CD8-positive, alpha-beta memory T cell (primary cell): ENCODE measurements around the gene ACD. TPM values are rescaled to one million over a fixed set of nuclear protein-coding genes. Genes with fewer than 3 reads are reported as not detected.

Experiments used
- CTCF ChIA-PET: fragments of 350-600 bp; sonication (Branson Sonifier 250); formaldehyde crosslinking; loops from one replicate; lab custom pipeline; 2021; ENCODE audit warnings: antibody characterized with exemption; lab: Charles Lee
- POLR2A ChIA-PET: fragments of 350-600 bp; sonication (Branson Sonifier 250); formaldehyde crosslinking; loops from one replicate; lab custom pipeline; 2021; ENCODE audit warnings: antibody characterized with exemption; lab: Charles Lee
- DNase-seq, 5 donors: peaks; one replicate each; pipeline versions ENCODE4 v3.0.0 to v3.0.0-alpha.2; 2020 to 2022; ENCODE audit warnings: mixed read lengths in 1 of 5
- H3K27ac ChIP-seq: one replicate; pipeline ENCODE4 v1.7.0; 2013; ENCODE audit warnings: low read depth, mild to moderate bottlenecking, low read length, moderate library complexity
- H3K27me3 ChIP-seq: 2 replicates; pipeline ENCODE4 v1.7.0; 2013; ENCODE audit warnings: low read length, mild to moderate bottlenecking; ENCODE audit not compliant: insufficient read depth, poor library complexity, severe bottlenecking
- H3K36me3 ChIP-seq: 2 replicates; pipeline ENCODE4 v1.7.0; 2013; ENCODE audit warnings: mild to moderate bottlenecking, low read length, moderate library complexity; ENCODE audit not compliant: insufficient read depth
- H3K4me1 ChIP-seq: 2 replicates; pipeline ENCODE4 v1.7.0; 2013; ENCODE audit warnings: mild to moderate bottlenecking, low read length, moderate library complexity; ENCODE audit not compliant: insufficient read depth
- H3K4me3 ChIP-seq: 2 replicates; pipeline ENCODE4 v1.7.0; 2013; ENCODE audit warnings: mild to moderate bottlenecking, low read length
- H3K9me3 ChIP-seq: 2 replicates; pipeline ENCODE4 v1.7.0; 2013; ENCODE audit warnings: mild to moderate bottlenecking, low read length
- H3K27ac Mint-ChIP-seq, 8 donors: one replicate each; pipeline ENCODE4 v1.8.0; 2020 to 2021; ENCODE audit warnings: mixed read lengths in 8 of 8, mild to moderate bottlenecking in 6 of 8, inconsistent platforms in 3 of 8, moderate library complexity in 3 of 8
- H3K27me3 Mint-ChIP-seq, 2 donors: one replicate each; pipeline ENCODE4 v1.8.0; 2020 to 2021; ENCODE audit warnings: mixed read lengths in 2 of 2, mild to moderate bottlenecking in 1 of 2, moderate library complexity in 1 of 2
- H3K36me3 Mint-ChIP-seq, 3 donors: one replicate each; pipeline ENCODE4 v1.8.0; 2020 to 2021; ENCODE audit warnings: mixed read lengths in 3 of 3, inconsistent platforms in 1 of 3, mild to moderate bottlenecking in 1 of 3
- H3K4me1 Mint-ChIP-seq, 3 donors: one replicate each; pipeline ENCODE4 v1.8.0; 2020 to 2021; ENCODE audit warnings: mixed read lengths in 3 of 3, inconsistent platforms in 1 of 3, mild to moderate bottlenecking in 1 of 3
- H3K4me3 Mint-ChIP-seq, 7 donors: one replicate each; pipeline ENCODE4 v1.8.0; 2020 to 2021; ENCODE audit warnings: mixed read lengths in 7 of 7, mild to moderate bottlenecking in 6 of 7, moderate library complexity in 4 of 7, inconsistent platforms in 2 of 7
- H3K9me3 Mint-ChIP-seq, 5 donors: one replicate each; pipeline ENCODE4 v1.8.0; 2020 to 2022; ENCODE audit warnings: mixed read lengths in 5 of 5, mild to moderate bottlenecking in 3 of 5, moderate library complexity in 2 of 5, inconsistent platforms in 1 of 5
- polyA plus RNA-seq: library from polyadenylated mRNA; unstranded; fragments of 300-500 nt; fragmentation: Illumina TruSeq; gene quantifications from one replicate; pipeline ENCODE4 v1.2.3, GENCODE V29; 2021
- total RNA-seq, 2 experiments: library from RNA; stranded (reverse); gene quantifications; one replicate each; pipeline ENCODE4 v1.2.3, GENCODE V29; 2021

ACD gene
- total and polyA plus RNA-seq, 3 experiments from 2014 or later: 55.6 to 81.7 (median 79.1) TPM

DNA sequence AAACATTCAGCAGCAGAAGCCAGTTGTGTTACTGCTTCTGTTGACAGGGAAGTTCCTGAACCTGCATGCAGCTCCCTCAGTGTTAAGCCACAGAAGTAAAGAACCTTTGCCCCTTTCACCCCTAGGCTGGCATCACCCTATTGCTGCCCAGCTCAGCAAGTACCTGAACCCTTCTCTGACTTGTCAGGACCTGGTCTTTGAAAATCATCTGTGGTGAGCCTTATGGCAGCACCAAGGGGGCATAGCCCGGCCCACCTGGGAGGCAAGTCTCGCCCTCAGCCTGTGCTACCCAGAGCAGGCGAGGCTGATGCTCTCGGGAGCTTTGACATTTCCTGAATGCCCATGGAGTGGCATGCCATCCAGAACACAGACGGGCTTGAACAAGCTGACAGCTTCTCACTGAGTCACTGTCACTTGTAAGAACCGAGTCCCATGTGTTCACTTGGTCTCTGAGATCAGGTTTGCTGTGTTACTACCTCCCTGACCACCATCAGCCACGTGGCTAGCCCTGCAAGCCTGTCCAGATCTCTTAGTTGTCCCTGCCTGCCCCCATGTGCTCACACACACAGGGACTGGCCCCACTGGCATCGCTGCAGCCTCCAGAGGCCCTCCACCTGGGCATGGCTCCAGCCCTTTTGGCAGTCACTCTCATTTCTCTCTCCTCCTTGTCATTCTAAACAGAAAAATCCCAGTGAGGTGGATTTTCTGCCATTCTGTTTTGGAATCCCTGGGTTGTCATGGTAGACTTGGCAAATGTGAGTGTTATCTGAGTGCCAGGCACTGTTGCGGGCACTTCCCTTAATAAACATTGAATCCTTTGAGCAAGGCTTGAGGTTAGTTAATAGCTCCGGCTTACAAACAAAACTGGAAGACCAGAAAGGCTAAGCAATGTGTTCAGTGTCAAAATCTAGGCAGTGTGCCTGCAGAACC is 18.0 kb downstream of the ACD start:
- CTCF ChIA-PET: interaction anchor here (1.5 to 13.0 kb wide), 5 partner anchors 94 to 161 kb away, joined by 3 to 235 read pairs (median 22); partner anchors contain the start of gene ATP6V0D1
- Histone ChIP-seq H3K4me1 (peaks cover 22% of the 10 kb centered on the region), H3K27ac (no peak overlapping the region), H3K4me3 (no peak overlapping the region), H3K9me3 (no peaks in the 10 kb centered on the region), H3K36me3 (peaks cover 6% of the 10 kb centered on the region), H3K27me3 (no peaks in the 10 kb centered on the region)
- Mint-ChIP-seq H3K27me3 (no peaks in the 10 kb centered on the region), H3K36me3 (peaks cover 0 to 37% (median 4%) of the 10 kb centered on the region in 3 donors), H3K4me1 (peaks cover 4 to 24% (median 11%) of the 10 kb centered on the region in 3 donors), H3K27ac (peak overlapping the region in 2 of 8 donors; percentile 10 to 42), H3K4me3 (peak overlapping the region in 1 of 7 donors; percentile 36), H3K9me3 (no peaks in the 10 kb centered on the region)
- no peak for DNase-seq
- POLR2A ChIA-PET: no interaction called here

GRCh38 chr16:67637625-67638024 is 22.4 kb downstream of the ACD start:
- no peaks in the 10 kb centered on the region for H3K27me3 Mint-ChIP-seq
- ChIA-PET CTCF (interaction anchor here (1.3 to 13.0 kb wide), 3 partner anchors 11 to 116 kb away, joined by 3 to 235 read pairs (median 5); no protein-coding TSS in a partner anchor), POLR2A (no interaction called here)
- H3K4me1 ChIP-seq: no peaks in the 10 kb centered on the region
- no peak overlapping the region for H3K27ac Mint-ChIP-seq
- H3K4me3 ChIP-seq: no peak overlapping the region
- no peak overlapping the region for H3K4me3 Mint-ChIP-seq
- H3K36me3 Mint-ChIP-seq: peaks cover 0 to 59% (median 9%) of the 10 kb centered on the region in 3 donors
- H3K36me3 ChIP-seq: peaks cover 13% of the 10 kb centered on the region
- no peaks in the 10 kb centered on the region for H3K27me3 ChIP-seq
- no peak for DNase-seq
- no peaks in the 10 kb centered on the region for H3K4me1 Mint-ChIP-seq
- H3K9me3 Mint-ChIP-seq: no peaks in the 10 kb centered on the region
- no peak overlapping the region for H3K27ac ChIP-seq
- H3K9me3 ChIP-seq: no peaks in the 10 kb centered on the region

DNA sequence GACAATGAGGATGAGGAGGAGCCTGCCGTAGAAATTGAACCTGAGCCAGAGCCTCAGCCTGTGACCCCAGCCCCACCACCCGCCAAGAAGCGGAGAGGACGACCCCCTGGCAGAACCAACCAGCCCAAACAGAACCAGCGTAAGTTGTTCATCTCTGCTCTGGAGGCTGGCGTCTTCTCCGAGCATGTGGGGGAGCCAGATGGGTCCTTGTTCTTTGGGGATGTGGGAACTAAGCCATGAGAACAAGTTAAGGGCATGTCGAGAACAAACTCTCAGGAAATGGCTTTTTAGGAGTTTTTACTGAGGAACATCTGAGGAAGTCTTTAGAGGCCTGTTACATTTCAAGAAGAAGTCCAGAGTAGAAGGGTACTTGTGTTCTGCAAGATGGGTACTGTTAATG is 23.3 kb downstream of the ACD start:
- Mint-ChIP-seq H3K4me3 (no peak overlapping the region), H3K4me1 (peaks cover 0 to 4% (median 0%) of the 10 kb centered on the region in 3 donors), H3K27ac (peak overlapping the region in 1 of 8 donors; percentile 17), H3K36me3 (peaks cover 0 to 67% (median 13%) of the 10 kb centered on the region in 3 donors), H3K27me3 (no peaks in the 10 kb centered on the region), H3K9me3 (no peaks in the 10 kb centered on the region)
- H3K36me3 ChIP-seq: peaks cover 20% of the 10 kb centered on the region
- H3K4me1 ChIP-seq: no peaks in the 10 kb centered on the region
- ChIA-PET POLR2A (no interaction called here), CTCF (interaction anchor here (1.5 to 13.0 kb wide), 3 partner anchors 88 to 115 kb away, joined by 4 to 235 read pairs (median 5); no protein-coding TSS in a partner anchor)
- no peak for DNase-seq
- no peaks in the 10 kb centered on the region for H3K27me3 ChIP-seq
- no peak overlapping the region for H3K4me3 ChIP-seq
- H3K9me3 ChIP-seq: no peaks in the 10 kb centered on the region
- H3K27ac ChIP-seq: no peak overlapping the region

DNA sequence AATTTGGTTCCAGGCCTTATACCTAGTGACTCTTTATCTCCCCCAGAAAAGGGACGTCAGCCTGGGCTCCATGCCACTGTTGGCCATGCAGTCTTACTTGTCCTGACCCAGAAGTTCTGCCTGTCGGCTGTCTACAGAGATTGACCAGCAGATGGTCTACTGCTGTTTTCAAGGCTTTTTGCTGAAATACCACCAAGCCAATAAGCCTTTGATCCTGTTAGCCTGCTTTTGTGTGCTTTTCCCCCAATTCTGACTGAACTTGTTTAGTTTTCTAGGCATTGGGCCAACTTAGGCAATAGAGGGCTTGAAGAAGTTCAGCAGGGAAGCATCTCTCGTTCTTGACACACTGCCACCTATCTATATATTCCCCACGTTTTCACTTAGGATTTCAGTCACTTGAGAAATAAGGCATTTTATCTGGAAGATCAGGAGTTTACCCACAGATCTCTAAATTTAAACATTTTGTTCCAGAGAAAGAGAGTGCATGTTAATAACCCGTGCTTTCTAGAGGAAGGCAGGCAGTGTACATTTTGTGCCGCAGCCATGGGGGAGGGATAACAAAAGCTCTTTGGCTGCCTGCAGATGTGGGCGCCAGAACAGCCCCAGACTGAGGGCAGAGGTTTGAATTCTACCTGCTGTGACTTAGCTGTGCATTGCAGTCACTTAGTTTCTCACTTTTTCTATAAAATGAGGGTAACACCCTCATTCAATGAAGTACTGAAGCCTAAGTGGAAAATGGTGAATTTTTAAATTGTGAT is 27.5 kb downstream of the ACD start:
- Mint-ChIP-seq H3K4me3 (no peak overlapping the region), H3K27me3 (no peaks in the 10 kb centered on the region), H3K4me1 (peaks cover 0 to 4% (median 0%) of the 10 kb centered on the region in 3 donors), H3K36me3 (peaks cover 0 to 74% (median 17%) of the 10 kb centered on the region in 3 donors), H3K9me3 (no peaks in the 10 kb centered on the region), H3K27ac (peak overlapping the region in 3 of 8 donors; percentile 51 to 61 (median 54))
- Histone ChIP-seq H3K4me3 (no peak overlapping the region), H3K27ac (no peak overlapping the region), H3K27me3 (no peaks in the 10 kb centered on the region), H3K4me1 (no peaks in the 10 kb centered on the region), H3K36me3 (peaks cover 41% of the 10 kb centered on the region), H3K9me3 (no peaks in the 10 kb centered on the region)
- CTCF ChIA-PET: interaction anchor here (0.7 to 1.4 kb wide), 3 partner anchors 12 to 86 kb away, joined by 4 read pairs; partner anchors contain the start of gene CARMIL2
- no peak for DNase-seq
- POLR2A ChIA-PET: no interaction called here

GRCh38 chr16:67628216-67628615 is 31.8 kb downstream of the ACD start:
- no peak for DNase-seq
- ChIA-PET POLR2A (interaction anchor here (0.6 kb wide), 1 partner anchor 311 kb away, joined by 8 read pairs; no protein-coding TSS in a partner anchor), CTCF (interaction anchor here (1.1 to 1.7 kb wide), 6 partner anchors 12 to 188 kb away, joined by 3 to 8 read pairs (median 3); no protein-coding TSS in a partner anchor)
- no peaks in the 10 kb centered on the region for H3K9me3 ChIP-seq
- H3K4me3 ChIP-seq: no peak overlapping the region
- H3K4me1 ChIP-seq: no peaks in the 10 kb centered on the region
- Mint-ChIP-seq H3K27me3 (no peaks in the 10 kb centered on the region), H3K27ac (peak overlapping the region in 1 of 8 donors; percentile 44), H3K36me3 (peaks cover 0 to 72% (median 22%) of the 10 kb centered on the region in 3 donors), H3K9me3 (no peaks in the 10 kb centered on the region), H3K4me1 (peaks cover 0 to 4% (median 0%) of the 10 kb centered on the region in 3 donors), H3K4me3 (no peak overlapping the region)
- H3K27ac ChIP-seq: no peak overlapping the region
- H3K36me3 ChIP-seq: peaks cover 54% of the 10 kb centered on the region
- H3K27me3 ChIP-seq: no peaks in the 10 kb centered on the region

- Mint-ChIP-seq H3K27ac (peak overlapping the region in 1 of 8 donors; percentile 58), H3K4me3 (no peak overlapping the region), H3K36me3 (peaks cover 9 to 77% (median 19%) of the 10 kb centered on the region in 3 donors), H3K4me1 (peaks cover 0 to 1% (median 0%) of the 10 kb centered on the region in 3 donors), H3K27me3 (no peaks in the 10 kb centered on the region), H3K9me3 (no peaks in the 10 kb centered on the region)
- Histone ChIP-seq H3K27ac (no peak overlapping the region), H3K27me3 (no peaks in the 10 kb centered on the region), H3K9me3 (no peaks in the 10 kb centered on the region), H3K4me1 (no peaks in the 10 kb centered on the region), H3K36me3 (peaks cover 31% of the 10 kb centered on the region), H3K4me3 (no peak overlapping the region)
- ChIA-PET CTCF (interaction anchor here (0.6 to 1.5 kb wide), 3 partner anchors 11 to 48 kb away, joined by 3 read pairs; partner anchors contain the start of gene CARMIL2), POLR2A (no interaction called here)
- no peak for DNase-seq
Measured at GRCh38 chr16:67613808-67614207, 46.3 kb downstream of the ACD start.

GRCh38 chr16:67608364-67608763 is 51.7 kb downstream of the ACD start:
- ChIA-PET POLR2A (no interaction called here), CTCF (no interaction called here)
- peaks cover 17% of the 10 kb centered on the region for H3K36me3 ChIP-seq

More at GRCh38 chr16:67608364-67608763, 51.7 kb downstream of the ACD start:
- H3K4me1 Mint-ChIP-seq: peaks cover 15 to 21% (median 20%) of the 10 kb centered on the region in 3 donors
- Histone ChIP-seq H3K9me3 (no peaks in the 10 kb centered on the region), H3K4me3 (no peak overlapping the region), H3K27me3 (no peaks in the 10 kb centered on the region), H3K27ac (no peak overlapping the region), H3K4me1 (no peaks in the 10 kb centered on the region)
- DNase-seq: no peak
- peak overlapping the region in 1 of 8 donors; percentile 40 for H3K27ac Mint-ChIP-seq
- H3K9me3 Mint-ChIP-seq: no peaks in the 10 kb centered on the region
- H3K4me3 Mint-ChIP-seq: peak overlapping the region in 1 of 7 donors; percentile 10
- peaks cover 0 to 42% (median 9%) of the 10 kb centered on the region in 3 donors for H3K36me3 Mint-ChIP-seq
- no peaks in the 10 kb centered on the region for H3K27me3 Mint-ChIP-seq
